ENCODE results near the gene CYB5R4. TPM values are rescaled to one million over a fixed set of nuclear protein-coding genes. Genes with fewer than 3 reads are reported as not detected.

CYB5R4 gene, protein sequence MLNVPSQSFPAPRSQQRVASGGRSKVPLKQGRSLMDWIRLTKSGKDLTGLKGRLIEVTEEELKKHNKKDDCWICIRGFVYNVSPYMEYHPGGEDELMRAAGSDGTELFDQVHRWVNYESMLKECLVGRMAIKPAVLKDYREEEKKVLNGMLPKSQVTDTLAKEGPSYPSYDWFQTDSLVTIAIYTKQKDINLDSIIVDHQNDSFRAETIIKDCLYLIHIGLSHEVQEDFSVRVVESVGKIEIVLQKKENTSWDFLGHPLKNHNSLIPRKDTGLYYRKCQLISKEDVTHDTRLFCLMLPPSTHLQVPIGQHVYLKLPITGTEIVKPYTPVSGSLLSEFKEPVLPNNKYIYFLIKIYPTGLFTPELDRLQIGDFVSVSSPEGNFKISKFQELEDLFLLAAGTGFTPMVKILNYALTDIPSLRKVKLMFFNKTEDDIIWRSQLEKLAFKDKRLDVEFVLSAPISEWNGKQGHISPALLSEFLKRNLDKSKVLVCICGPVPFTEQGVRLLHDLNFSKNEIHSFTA
- 14.6 TPM in 2 replicates for total RNA-seq (2021; fragmentation: NEBNext Ultra II Directional; extraction: Animal tissue kit (Norgen Biotek cat#: 25700))
- 0.75 and 2.8 TPM in 2 replicates for polyA plus RNA-seq (2011; rRNA removed)
- 3.9 TPM for polyA plus RNA-seq (2011; cell fraction: cytosol; rRNA removed)
- 0.94 TPM for polyA plus RNA-seq (2011; cell fraction: nucleus; rRNA removed)
- polyA plus RNA-seq (2012, experiment 1 of 2), result 5.9 to 8.8 TPM (median 6.6 TPM) in 4 replicates
- 0.37 TPM for polyA plus RNA-seq (2012, experiment 2 of 2)
- polyA plus RNA-seq (2013, experiment 1 of 2), result 3.4 TPM
- 4.1 TPM for polyA plus RNA-seq (2013, experiment 2 of 2)
- 2.2 and 5.2 TPM in 2 replicates for polyA minus RNA-seq (2011; rRNA and poly(A)+ RNA removed)
- polyA minus RNA-seq (2011; cell fraction: cytosol; rRNA and poly(A)+ RNA removed), result 6.5 TPM
- polyA minus RNA-seq (2011; cell fraction: nucleus; rRNA and poly(A)+ RNA removed), result 5.3 TPM
- long read RNA-seq, experiment 1, full-length matches to known transcripts, result 5 of 11 reads
- long read RNA-seq, experiment 1, partial matches to known transcripts, result 1 of 11 reads
- long read RNA-seq, experiment 1, other reads (novel, unspliced or antisense), result 5 of 11 reads
- long read RNA-seq, experiment 2, full-length matches to known transcripts, result 22 of 30 reads
- long read RNA-seq, experiment 2, partial matches to known transcripts, result 4 of 30 reads
- long read RNA-seq, experiment 2, other reads (novel, unspliced or antisense), result 4 of 30 reads

DNA sequence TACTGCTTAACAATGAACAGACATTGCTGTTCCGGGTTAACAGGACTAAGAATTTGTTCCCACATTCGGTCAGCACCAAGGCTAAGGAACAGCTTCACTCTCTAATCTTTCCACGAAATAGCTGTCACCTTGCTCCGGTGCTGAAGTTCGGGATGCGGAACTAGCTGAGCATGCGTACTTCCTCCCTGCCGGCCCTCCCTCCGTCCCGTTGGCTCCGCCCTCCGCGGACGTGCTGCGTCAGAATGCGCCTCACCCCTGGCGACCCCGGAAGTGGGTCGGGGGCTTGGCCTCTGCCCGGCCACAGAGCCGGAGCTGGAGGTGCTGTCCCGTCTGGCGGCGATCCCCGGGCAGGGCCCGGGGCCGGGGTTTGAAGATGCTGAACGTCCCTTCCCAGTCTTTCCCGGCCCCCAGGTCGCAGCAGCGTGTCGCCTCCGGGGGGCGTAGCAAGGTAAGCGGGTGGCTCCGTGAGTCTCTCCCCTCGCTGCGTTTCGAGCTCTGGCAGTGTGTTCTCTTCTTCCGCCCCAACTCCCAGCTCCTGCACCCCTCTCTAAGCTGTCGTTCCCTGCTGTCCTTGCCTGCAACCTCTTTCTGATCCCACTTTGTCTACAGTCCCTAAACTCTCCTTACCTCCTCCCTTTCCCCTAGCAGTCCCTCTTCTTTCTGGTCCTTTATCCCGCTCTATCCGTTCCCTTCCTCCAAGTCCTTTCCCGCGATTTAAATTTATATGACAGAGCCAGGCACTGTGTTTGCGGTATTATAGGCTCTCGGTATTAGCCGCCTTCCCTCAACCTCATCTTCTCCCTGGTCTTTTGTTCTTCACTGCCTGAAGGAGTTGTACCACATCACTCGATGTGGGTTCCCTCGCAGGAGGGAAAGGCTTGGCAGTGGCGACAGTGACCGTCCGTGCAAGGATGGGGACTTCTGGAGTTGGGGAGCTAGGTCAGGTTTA is at the start of gene CYB5R4:
CYB5R4 (plus strand) TSS at position 280 of the 949 bp plus-strand sequence; CDS start at position 374, 94 bp downstream.
- Histone ChIP-seq H2AK5ac (ENCODE audit: low read depth, low read length) (no peak within 1 kb of the TSS), H3K9ac (replicated peaks in 1 of 4; ENCODE audit: extremely low read depth in 1 of 4, low read depth in 3 of 4, low read length in 3 of 4) (peak within 1 kb of the TSS in 3 of 4 experiments; percentile 46 to 72 (median 54); a peak in 5 of 7 replicates), H4K91ac (replicated peaks; ENCODE audit: insufficient read length, low read length) (no peak within 1 kb of the TSS), H3K79me1 (ENCODE audit: low read depth, low read length) (no peaks in the 10 kb centered on the region), H3K18ac (ENCODE audit: extremely low read depth, low read length) (no peak within 1 kb of the TSS), H2BK5ac (ENCODE audit: low read depth, low read length) (0 out of 2 replicates have a peak within 1 kb of the TSS, but pooled peaks have one; percentile 21), H4K5ac (ENCODE audit: insufficient read length, low read depth, low read length) (no peak within 1 kb of the TSS), H2BK12ac (ENCODE audit: low read depth, low read length) (no peak within 1 kb of the TSS), H4K20me1 (replicated peaks in 1 of 2; ENCODE audit: control insufficient read depth in 1 of 2, insufficient read depth in 2 of 2, low read length in 2 of 2) (peaks cover 1 to 2% of the 10 kb centered on the region in 2 experiments), H3K4ac (replicated peaks; ENCODE audit: insufficient read length, low read depth, low read length) (no peak within 1 kb of the TSS), H3K79me2 (ENCODE audit: control insufficient read depth in 1 of 2, insufficient read depth in 2 of 2, low read length in 2 of 2) (peaks cover 0 to 34% of the 10 kb centered on the region in 2 experiments; a peak in 3 of 4 replicates), H3K4me2 (ENCODE audit: insufficient read depth in 1 of 2, low read depth in 2 of 2, low read length in 2 of 2) (peak within 1 kb of the TSS; percentile 73 to 78), H2BK15ac (ENCODE audit: low read length) (no peak within 1 kb of the TSS), H3K27me3 (replicated peaks in 1 of 4; ENCODE audit: control insufficient read depth in 3 of 4, extremely low read depth in 1 of 4, insufficient read depth in 3 of 4, low read length in 3 of 4) (peaks cover under 1 to 8% (median 6%) of the 10 kb centered on the region in 4 experiments), H3K27ac (ENCODE audit: low read depth, low read length) (no peak within 1 kb of the TSS), H3K23me2 (ENCODE audit: low read depth, low read length) (peaks cover 2% of the 10 kb centered on the region; the same call in 1 of the 2 replicates), H2AFZ (ENCODE audit: low read length) (peak within 1 kb of the TSS; percentile 91), H3K4me3 (ENCODE audit: extremely low read depth in 1 of 4, insufficient read depth in 2 of 4, low read depth in 3 of 4, low read length in 4 of 4) (peak within 1 kb of the TSS; percentile 73 to 94 (median 84)), H3K9me3 (ENCODE audit: insufficient read depth in 2 of 2, low read depth in 1 of 2, low read length in 1 of 2) (no peaks in the 10 kb centered on the region), H2BK120ac (replicated peaks; ENCODE audit: low read depth, low read length) (no peak within 1 kb of the TSS), H4K8ac (ENCODE audit: extremely low read depth, insufficient read depth, low read length) (peak within 1 kb of the TSS; percentile 1; the same call in 1 of the 2 replicates), H3K36me3 (ENCODE audit: control insufficient read depth in 2 of 4, insufficient read depth in 4 of 4, low read length in 3 of 4) (peaks cover 0 to 3% (median 0%) of the 10 kb centered on the region in 4 experiments; a peak in 2 of 8 replicates), H3K4me1 (replicated peaks in 1 of 4; ENCODE audit: control insufficient read depth in 3 of 4, insufficient read depth in 4 of 4, low read length in 3 of 4) (peaks cover 0 to 3% (median 0%) of the 10 kb centered on the region in 4 experiments; a peak in 4 of 7 replicates), H3K56ac (replicated peaks; ENCODE audit: insufficient read length, low read depth, low read length) (no peak within 1 kb of the TSS), H2BK20ac (ENCODE audit: low read length) (no peak within 1 kb of the TSS), H3K14ac (ENCODE audit: insufficient read length) (no peak within 1 kb of the TSS), H3K23ac (ENCODE audit: insufficient read length) (no peak within 1 kb of the TSS)
- FAIRE-seq (peak; percentile 99), DNase-seq (ENCODE audit: low read depth in 1 of 2, low spot score in 2 of 2) (peak; percentile 89 to 98)
- POLR2A ChIA-PET (ENCODE audit: partially characterized antibody), result interaction anchor here (0.6 to 1.6 kb wide), 3 partner anchors 10 to 1164 kb away, joined by 3 to 4 read pairs (median 3); no protein-coding TSS in a partner anchor
- CTCF ChIA-PET (ENCODE audit: partially characterized antibody), result interaction anchor here (0.6 to 1.5 kb wide), 5 partner anchors 20 to 562 kb away, joined by 3 to 4 read pairs (median 3); no protein-coding TSS in a partner anchor
- WGBS, 2 experiments (ENCODE audit: extremely low coverage in 1 of 2, insufficient coverage in 1 of 2, insufficient read length in 1 of 2, insufficient replicate concordance in 2 of 2, low coverage in 1 of 2, low lambda C conversion rate in 2 of 2, missing lambda C conversion rate in 1 of 2), result 1% methylated on average over 53 of the region's 53 CpGs; no CpG with 5 or more reads in 1 of the 2 experiments
- 0 out of 2 replicates have a peak, but pooled peaks have one; percentile 53 for TF ChIP-seq POLR2AphosphoS5 (IDR thresholded peaks at IDR 0.05; ENCODE audit: low read depth, low read length)
- TF ChIP-seq ASH2L (IDR thresholded peaks at IDR 0.05; ENCODE audit: low read length), result peak; percentile 98
- TF ChIP-seq HDAC2 (IDR thresholded peaks at IDR 0.05; ENCODE audit: borderline replicate concordance in 1 of 2, low read depth in 2 of 2, low read length in 2 of 2), result peak; percentile 97 to 99; a peak in 3 of 4 replicates
- no peak for TF ChIP-seq YY1 (IDR thresholded peaks at IDR 0.05; ENCODE audit: low read depth, low read length)
